Measurements from ENCODE around the gene RAB4A.

RAB4A gene, protein sequence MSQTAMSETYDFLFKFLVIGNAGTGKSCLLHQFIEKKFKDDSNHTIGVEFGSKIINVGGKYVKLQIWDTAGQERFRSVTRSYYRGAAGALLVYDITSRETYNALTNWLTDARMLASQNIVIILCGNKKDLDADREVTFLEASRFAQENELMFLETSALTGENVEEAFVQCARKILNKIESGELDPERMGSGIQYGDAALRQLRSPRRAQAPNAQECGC

DNA sequence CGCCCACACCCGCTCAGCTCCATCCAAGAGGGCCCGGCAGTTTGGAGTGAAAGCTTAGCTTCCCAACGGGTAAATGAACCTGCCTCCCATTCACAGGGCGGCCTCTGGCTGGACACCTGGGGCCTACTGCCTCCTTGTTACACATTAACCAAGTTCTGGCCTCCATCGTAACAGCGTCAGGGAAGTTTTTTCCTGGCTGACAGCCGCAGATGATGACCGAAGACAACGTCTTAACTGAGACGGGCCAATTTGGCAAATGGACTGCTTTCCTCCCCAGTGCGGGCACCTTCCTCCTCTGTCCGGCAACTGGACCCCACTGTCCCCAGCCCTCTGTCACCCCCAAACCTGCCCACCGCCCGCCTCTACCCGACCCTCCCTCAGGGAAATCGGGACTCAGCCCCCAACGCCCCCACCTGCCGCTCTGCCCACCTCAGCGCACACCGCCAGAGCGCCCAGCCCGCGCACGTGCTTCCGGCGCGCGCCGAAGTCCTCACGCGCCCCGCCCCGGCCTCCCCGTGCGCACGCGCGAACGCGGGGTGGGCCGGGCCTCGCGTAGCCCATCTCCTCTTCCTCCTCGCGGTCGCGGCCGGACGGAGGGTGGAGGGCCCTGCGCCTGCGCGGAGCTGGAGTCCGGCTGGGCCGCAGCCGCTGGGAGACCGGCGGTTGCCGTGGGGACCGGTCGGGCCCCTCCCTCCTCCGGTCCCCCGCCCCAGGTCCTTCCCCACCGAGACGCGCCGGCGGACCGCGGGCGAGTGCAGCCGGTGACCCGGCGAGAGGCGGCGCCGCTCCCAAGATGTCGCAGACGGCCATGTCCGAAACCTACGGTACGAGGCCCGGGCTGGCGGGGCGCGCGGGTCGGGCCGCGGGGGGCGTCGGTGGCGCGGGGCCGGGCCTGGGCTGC is at the start of gene RAB4A:
TSS of gene RAB4A (plus strand) at position 565 of the 901 bp plus-strand sequence. CDS start at position 794, 229 bp downstream.
- DNase-seq (ENCODE audit: low read depth in 2 of 2) = peak; percentile 82 to 92
- TF ChIP-seq, protein P1, sequence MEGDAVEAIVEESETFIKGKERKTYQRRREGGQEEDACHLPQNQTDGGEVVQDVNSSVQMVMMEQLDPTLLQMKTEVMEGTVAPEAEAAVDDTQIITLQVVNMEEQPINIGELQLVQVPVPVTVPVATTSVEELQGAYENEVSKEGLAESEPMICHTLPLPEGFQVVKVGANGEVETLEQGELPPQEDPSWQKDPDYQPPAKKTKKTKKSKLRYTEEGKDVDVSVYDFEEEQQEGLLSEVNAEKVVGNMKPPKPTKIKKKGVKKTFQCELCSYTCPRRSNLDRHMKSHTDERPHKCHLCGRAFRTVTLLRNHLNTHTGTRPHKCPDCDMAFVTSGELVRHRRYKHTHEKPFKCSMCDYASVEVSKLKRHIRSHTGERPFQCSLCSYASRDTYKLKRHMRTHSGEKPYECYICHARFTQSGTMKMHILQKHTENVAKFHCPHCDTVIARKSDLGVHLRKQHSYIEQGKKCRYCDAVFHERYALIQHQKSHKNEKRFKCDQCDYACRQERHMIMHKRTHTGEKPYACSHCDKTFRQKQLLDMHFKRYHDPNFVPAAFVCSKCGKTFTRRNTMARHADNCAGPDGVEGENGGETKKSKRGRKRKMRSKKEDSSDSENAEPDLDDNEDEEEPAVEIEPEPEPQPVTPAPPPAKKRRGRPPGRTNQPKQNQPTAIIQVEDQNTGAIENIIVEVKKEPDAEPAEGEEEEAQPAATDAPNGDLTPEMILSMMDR (IDR thresholded peaks at IDR 0.05; ENCODE audit: low read depth, low read length) = no peak
- peak within 1 kb of the TSS; percentile 66 to 72 for H3K4me3 ChIP-seq (replicated peaks in 1 of 2; ENCODE audit: low read depth in 2 of 2, low read length in 2 of 2)

DNA sequence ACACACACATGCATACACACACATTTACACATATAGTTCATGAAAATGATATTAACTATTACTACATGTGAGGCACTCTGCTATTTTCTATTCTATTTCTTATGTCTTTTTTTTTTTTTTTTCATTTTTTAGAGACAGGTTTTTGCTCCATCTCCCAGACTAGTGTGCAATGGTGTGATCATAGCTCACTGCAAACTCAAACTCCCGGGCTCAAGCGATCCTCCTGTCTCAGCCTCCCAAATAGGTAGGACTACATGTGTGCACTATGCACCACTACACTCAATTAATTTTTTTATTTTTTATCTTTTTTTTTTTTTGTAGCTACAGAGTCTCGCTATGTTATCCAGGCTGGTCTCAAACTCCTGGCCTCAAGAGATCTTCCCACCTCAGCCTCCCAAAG is 48.8 kb upstream of the RAB4A start:
- no peak for DNase-seq (ENCODE audit: low read depth in 2 of 2)
- TF ChIP-seq, protein P1 (IDR thresholded peaks at IDR 0.05; ENCODE audit: low read depth, low read length) = no peak
- no peak overlapping the region for H3K4me3 ChIP-seq (replicated peaks in 1 of 2; ENCODE audit: low read depth in 2 of 2, low read length in 2 of 2)

DNA sequence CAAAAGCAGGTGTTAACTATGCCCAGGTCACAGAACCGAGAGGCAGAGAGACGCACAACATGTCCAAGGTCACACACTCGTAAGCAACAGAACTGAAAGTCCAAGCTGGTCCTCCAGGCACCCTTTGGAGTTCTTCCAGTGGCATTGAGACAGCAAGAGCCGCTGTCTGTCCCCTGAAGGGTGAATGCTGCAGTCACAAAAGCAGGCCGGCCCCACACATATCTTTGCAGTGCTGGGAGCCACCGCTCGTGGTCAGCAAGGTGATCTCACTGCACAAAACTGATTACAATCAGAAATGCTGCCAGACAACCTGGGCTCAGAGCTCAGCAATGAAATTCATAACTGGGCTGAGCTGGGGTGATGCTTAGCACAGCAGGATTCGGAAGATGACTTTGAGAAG is 47.4 kb upstream of the RAB4A start:
- DNase-seq (ENCODE audit: low read depth in 2 of 2) = no peak
- H3K4me3 ChIP-seq (replicated peaks in 1 of 2; ENCODE audit: low read depth in 2 of 2, low read length in 2 of 2) = no peak overlapping the region
- TF ChIP-seq, protein P1 (IDR thresholded peaks at IDR 0.05; ENCODE audit: low read depth, low read length) = no peak

DNA sequence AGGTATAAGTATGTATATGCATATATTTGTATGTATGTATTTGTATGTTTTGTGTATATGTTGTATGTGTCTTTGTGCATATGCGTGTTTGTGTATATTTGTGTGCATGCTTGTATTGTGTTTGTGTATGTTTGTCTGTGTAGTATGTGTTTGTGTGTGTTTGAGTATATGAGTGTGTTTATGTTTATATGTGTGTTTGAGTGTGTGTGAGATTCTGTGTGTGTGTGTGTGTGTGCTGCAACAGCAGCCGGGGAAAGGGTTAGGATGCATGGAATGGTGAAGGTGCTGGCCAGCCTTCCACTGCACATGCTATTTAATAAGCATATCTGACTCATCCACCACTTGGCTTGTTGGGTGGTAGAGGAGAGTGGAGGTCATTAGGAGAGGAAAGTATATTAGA is 46.6 kb upstream of the RAB4A start:
- TF ChIP-seq, protein P1 (IDR thresholded peaks at IDR 0.05; ENCODE audit: low read depth, low read length) = no peak
- H3K4me3 ChIP-seq (replicated peaks in 1 of 2; ENCODE audit: low read depth in 2 of 2, low read length in 2 of 2) = no peak overlapping the region
- peak in 1 of 2 donors; percentile 60 for DNase-seq (ENCODE audit: low read depth in 2 of 2)

DNA sequence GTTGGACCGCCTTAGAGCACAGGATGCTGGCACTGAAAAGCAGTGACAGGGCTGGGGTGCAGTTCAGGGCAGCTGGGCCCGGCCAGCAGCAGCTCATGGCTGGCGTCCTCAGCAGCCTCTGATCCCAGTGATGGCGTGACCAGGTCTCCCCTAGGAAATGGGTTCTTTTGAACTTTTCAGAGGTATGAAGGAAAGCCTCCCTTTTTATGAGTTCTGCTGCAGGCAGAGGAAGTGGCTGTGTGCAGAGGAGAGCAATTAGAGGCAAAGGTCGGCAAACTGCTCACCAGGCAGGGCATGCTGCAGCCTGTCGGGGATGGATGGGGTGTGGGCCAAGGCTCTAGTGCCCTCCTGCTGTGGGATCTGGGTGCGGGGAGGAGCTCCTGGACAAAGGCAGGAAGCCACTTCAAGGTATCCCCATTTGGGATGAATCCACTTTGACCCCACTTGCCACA is 45.6 kb upstream of the RAB4A start:
- TF ChIP-seq, protein P1 (IDR thresholded peaks at IDR 0.05; ENCODE audit: low read depth, low read length) = no peak
- DNase-seq (ENCODE audit: low read depth in 2 of 2) = no peak
- H3K4me3 ChIP-seq (replicated peaks in 1 of 2; ENCODE audit: low read depth in 2 of 2, low read length in 2 of 2) = no peak overlapping the region

DNA sequence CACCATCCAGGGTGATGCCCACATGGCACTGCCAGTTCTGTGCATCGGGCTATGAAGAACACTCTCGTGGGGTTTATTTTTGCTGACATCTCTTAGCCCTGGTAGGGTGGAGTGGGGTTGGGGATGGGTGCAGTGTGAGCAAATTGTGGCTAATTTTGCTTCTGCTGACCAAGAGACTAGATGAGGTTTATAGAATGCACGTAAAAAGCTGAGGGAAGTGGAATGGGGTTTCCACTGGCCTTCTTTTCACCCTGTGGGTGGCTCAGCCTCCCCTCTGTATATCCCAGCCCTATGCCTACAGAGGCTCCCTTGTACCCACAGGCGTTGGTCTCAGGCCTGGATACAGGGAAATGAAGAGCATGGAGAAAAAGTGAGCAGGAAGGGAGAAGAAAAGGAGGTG is 44.1 kb upstream of the RAB4A start:
- no peak for DNase-seq (ENCODE audit: low read depth in 2 of 2)
- TF ChIP-seq, protein P1 (IDR thresholded peaks at IDR 0.05; ENCODE audit: low read depth, low read length) = no peak

More for the DNA sequence above, 44.1 kb upstream of the RAB4A start:
- no peak overlapping the region for H3K4me3 ChIP-seq (replicated peaks in 1 of 2; ENCODE audit: low read depth in 2 of 2, low read length in 2 of 2)
